Mucosa of stomach (tissue), 1 donor: Measurements from ENCODE around the gene ORM2.

Experiments used
- H3K27me3 ChIP-seq: one replicate; pipeline ENCODE4 v1.7.0; 2013; ENCODE audit warnings: mild to moderate bottlenecking, low read length; ENCODE audit not compliant: control insufficient read depth, insufficient read depth
- H3K36me3 ChIP-seq: one replicate; pipeline ENCODE4 v1.7.0; 2013; ENCODE audit warnings: low read length; ENCODE audit not compliant: control insufficient read depth, insufficient read depth
- H3K4me1 ChIP-seq: one replicate; pipeline ENCODE4 v1.7.0; 2013; ENCODE audit warnings: mild to moderate bottlenecking, low read length; ENCODE audit not compliant: control insufficient read depth, insufficient read depth
- H3K4me3 ChIP-seq: one replicate; pipeline ENCODE4 v1.7.0; 2013; ENCODE audit warnings: low read length
- H3K9ac ChIP-seq: one replicate; pipeline ENCODE4 v1.7.0; 2013; ENCODE audit warnings: mild to moderate bottlenecking, low read length, moderate library complexity
- H3K9me3 ChIP-seq: one replicate; pipeline ENCODE4 v1.7.0; 2013; ENCODE audit warnings: mild to moderate bottlenecking, low read length, moderate library complexity; ENCODE audit not compliant: control insufficient read depth
- donor health status: Pancreatic carcinoma.

ORM2 gene

DNA sequence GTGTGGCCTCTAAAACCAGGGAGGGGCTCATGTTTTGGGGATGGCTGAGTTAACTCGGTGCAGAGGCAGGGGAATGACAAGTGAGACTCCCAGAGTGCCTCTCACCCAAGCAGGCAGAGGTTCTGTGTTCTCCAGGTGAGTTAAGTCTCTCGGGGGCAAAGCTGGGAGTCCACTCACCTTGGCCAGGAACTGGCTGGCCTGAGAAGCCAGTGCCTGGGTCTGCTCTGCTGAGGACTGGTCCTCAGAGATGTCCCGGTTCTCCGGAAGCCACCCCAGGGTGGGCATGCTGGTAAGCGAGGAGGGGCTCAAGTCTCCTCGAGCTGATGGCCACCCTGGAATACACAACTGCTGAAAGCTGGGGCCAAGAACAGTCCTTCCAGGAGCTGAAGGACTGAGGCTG is 37.7 kb downstream of the ORM2 start:
- H3K9ac ChIP-seq: no peak overlapping the region
- peaks cover 5% of the 10 kb centered on the region for H3K36me3 ChIP-seq
- no peaks in the 10 kb centered on the region for H3K4me1 ChIP-seq

DNA sequence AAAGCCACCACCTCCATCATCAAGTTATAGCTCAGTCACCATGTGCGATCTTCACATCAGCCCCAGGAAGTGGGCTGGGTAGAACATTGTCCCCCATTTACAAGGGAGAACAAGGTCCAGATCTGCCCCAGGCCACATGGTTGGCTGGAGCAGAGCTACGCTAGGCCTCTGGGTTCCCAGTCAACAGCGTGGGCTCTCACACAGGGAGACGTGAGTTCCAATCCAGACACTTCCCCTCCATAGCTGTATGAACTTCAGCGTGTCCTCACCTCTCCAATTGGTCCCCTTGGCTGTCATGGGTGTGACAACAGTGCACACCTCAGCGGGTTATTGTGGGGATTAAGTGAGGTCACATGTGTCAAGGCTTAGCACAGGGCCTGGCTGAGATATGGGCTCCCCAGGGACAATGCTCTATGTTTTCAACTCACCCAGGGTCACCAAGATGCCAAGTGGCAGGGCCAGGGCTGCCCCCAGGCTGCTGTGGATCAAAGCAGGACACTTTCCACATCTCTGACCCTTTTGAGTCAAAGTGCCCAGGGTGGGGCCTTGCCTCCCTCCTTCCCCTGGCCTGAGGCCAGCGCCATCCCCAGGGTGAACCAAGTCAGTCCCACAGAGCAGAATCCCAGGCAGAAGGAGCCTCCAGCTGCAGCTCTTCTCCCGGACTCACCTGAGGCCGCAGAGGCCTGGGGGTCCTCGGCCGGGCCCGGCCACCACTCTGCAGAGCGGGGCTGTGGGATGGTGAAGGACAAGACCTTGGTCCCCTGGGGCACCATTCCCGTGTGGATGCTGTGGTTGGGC is 38.3 kb downstream of the ORM2 start:
- H3K4me1 ChIP-seq: no peaks in the 10 kb centered on the region
- no peaks in the 10 kb centered on the region for H3K9me3 ChIP-seq
- no peak overlapping the region for H3K9ac ChIP-seq
- no peak overlapping the region for H3K4me3 ChIP-seq
- H3K36me3 ChIP-seq: peaks cover 5% of the 10 kb centered on the region
- no peaks in the 10 kb centered on the region for H3K27me3 ChIP-seq

More for the DNA sequence above, 37.7 kb downstream of the ORM2 start:
- H3K27me3 ChIP-seq: no peaks in the 10 kb centered on the region
- H3K9me3 ChIP-seq: no peaks in the 10 kb centered on the region
- no peak overlapping the region for H3K4me3 ChIP-seq

DNA sequence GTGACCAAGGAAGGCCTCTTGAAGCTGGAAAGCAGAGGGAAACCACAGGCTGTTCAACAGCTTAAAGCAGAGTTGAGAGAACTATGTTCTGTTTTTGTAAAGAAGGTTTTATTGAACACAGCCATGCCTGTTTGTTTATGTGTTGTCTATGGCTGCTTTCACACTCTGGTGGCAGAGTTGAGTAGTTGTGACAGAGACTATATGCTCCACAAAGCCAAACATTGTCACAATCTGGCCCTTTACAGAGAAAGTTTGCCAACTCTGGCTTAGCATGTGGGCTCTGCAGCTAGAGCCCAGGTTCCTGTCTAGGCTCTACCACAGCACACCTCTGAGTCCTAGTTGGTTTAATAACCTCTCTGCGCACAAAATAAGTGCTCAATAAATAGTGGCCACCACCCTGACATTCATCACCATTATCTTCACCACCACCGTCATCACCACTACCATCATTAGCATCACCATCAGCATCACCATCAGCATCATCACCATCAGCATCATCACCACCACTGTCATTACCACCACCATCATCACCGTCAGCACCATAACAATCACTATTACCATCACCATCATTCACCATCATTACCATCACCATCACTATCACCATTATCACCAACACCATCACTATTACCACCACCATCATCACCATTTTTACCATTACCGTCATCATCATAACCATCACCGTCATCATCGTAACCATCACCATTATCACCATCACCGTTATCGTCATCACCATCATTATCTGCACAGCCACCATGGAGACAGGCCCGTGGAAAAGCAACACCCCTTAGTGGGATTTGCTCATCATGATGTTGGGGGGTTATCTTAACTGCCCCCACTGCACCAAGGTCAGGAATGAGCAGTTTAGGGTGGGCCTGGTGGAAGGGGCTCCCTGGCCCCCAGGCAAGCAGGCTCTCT is 39.8 kb downstream of the ORM2 start:
- H3K4me1 ChIP-seq: no peaks in the 10 kb centered on the region
- no peak overlapping the region for H3K9ac ChIP-seq
- H3K36me3 ChIP-seq: peaks cover 5% of the 10 kb centered on the region
- H3K27me3 ChIP-seq: no peaks in the 10 kb centered on the region
- H3K4me3 ChIP-seq: no peak overlapping the region
- H3K9me3 ChIP-seq: no peaks in the 10 kb centered on the region

DNA sequence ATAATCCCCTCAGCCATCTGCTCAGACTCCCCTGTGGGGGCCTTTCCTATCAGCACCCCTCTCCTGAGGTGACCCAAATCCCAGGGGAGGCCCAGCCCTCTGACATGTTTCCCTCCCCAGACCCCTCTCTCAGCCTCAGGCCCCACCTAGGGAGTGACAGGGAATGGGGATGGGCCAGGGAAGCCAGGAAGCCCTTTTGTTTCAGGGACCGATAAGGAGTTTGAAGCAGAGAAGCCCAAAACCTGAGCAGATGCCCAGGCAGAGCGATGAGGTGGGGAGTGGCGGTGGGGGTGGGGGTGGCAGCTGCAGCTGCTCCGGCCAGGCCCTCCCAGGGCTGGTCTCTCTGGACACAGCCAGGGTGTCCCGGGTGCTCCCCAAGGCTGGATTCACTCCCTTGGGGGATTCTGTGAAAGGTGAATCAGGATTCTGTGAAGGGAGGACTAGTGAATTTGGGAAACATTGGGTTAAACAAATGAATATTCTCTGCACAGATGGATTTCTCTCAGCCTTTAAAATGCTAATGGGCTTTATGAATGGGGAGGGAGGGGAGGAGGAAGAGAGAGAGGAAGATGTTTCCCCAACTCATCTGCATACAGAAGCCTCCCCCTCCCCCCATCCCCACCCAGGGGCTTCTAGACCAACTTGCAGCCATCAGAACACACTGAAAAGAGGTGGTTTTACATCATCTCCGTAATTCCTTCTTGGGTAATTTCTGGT is 40.7 kb downstream of the ORM2 start:
- Histone ChIP-seq H3K9me3 (no peaks in the 10 kb centered on the region), H3K4me1 (no peaks in the 10 kb centered on the region), H3K9ac (no peak overlapping the region), H3K36me3 (peaks cover 5% of the 10 kb centered on the region), H3K27me3 (no peaks in the 10 kb centered on the region), H3K4me3 (no peak overlapping the region)

DNA sequence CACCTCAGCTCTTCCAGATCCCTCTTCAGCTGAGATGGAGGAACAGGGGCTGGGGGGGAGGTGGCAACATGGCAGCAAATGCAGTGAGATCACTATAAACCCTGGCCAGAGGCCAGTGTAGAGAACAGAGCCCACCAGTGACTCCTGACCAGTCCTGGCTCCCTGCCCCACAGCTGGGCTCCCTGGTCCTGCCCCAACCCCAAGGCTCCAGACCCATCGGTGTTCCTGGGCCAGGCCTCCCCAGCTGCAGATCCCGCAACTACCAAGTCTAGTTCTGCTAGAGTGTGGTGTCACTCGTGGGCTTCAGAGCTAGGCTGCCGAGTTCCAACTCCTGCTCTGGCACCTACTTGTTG is 41.3 kb downstream of the ORM2 start:
- Histone ChIP-seq H3K36me3 (peaks cover 5% of the 10 kb centered on the region), H3K9me3 (no peaks in the 10 kb centered on the region), H3K4me1 (no peaks in the 10 kb centered on the region), H3K27me3 (no peaks in the 10 kb centered on the region), H3K4me3 (no peak overlapping the region), H3K9ac (no peak overlapping the region)

DNA sequence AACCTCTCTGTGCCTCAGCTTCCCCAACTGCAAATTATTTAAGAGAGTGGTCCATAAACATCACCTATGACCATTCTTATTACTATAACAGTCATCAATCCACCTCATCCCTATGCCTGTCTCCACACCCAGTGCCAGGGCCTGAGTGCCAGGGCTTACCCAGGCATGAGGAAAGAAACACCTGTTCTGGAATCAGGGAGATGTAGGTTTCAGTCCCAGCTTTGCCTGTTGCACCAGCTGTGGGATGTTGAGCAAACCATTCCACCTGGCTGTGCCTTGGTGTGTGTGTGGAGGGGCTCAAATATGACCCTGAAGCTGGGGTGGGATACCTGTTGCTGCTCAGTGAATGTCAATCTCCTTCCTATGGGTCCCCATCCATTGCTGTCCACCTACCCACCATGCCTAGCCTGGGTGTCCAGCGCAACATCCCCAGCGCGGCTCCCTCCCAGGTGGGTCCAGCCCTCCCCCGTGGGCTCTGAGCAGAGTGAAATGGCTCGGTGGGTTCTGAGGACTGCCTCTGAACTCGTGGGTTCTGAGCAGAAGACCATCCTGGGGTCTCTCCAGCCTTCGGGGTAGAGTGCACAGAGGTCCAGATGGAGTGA is 41.8 kb downstream of the ORM2 start:
- Histone ChIP-seq H3K4me3 (no peak overlapping the region), H3K9me3 (no peaks in the 10 kb centered on the region), H3K36me3 (peaks cover 5% of the 10 kb centered on the region), H3K9ac (no peak overlapping the region), H3K4me1 (no peaks in the 10 kb centered on the region), H3K27me3 (no peaks in the 10 kb centered on the region)

DNA sequence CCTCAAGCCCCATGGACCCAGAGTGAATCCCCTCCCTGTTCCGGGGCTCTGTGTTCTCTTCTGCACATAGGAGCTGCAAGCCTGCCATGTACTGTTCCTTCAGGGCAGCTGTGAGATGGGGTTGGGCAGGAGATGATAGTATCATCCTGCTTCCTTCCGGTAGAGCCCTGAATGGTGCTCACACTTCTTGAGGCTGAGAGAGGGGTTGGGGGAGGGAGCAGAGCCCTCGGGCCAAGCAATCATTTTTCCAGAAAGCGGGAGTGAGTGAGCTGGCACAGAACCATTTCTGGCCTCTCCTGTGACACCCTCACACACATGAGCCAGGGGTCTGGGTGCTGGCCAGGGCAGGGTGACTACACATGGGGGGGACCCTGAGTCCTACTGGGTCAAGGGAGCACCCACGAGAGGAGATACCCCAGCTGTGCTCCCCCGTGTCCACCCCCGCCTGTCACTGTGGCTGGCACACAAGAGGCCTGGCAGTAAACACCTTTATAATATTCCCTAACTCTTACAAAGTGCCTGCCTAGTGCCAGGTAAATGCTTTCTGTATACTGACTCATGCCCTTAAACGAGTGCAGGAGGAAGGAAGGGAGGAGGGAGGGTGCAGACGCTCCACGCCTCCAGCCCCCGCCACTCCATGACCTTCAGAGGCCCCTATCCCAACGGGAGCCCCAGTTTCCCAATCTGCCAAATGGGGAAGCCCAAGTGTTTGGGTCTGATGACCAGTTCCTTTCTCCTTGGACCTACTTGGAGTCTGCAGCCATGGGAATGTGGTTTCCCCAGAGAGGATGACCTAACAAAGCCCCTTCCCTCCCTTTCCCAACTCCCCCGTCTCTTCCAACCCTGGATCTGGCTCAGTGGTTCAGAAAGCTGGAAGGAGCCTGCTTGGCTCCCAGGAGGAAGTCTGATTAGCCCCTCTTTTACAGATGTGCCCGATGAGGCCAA is 42.6 kb downstream of the ORM2 start:
- Histone ChIP-seq H3K4me3 (no peak overlapping the region), H3K36me3 (peaks cover 12% of the 10 kb centered on the region), H3K9ac (no peak overlapping the region), H3K27me3 (no peaks in the 10 kb centered on the region), H3K9me3 (no peaks in the 10 kb centered on the region), H3K4me1 (no peaks in the 10 kb centered on the region)

DNA sequence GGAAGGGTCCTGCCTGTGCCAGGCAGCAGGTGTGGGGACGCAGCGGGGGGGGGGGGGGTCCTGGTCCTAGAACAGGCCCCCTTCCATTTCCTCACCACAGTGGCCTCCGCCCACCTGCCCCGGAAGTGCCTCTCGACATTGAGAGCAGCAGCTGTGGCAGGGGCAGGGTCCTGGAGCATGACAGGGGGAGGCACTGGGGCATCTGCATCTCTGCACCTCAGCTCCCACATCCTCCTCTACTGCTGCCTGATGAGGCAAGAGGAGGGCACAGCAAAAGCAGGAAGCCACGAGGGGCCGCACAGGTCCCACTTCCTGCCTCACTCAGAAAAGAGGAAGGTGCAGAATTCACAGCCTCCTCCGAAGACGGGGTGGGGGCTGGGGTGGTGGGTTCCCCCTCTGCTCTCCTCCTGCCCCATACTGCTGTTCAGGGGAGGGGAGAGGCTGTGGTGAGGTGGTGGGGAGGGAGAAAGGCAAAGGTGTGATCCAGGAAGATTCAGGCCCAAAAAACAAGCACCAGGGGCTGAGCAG is 43.3 kb downstream of the ORM2 start:
- H3K4me3 ChIP-seq: no peak overlapping the region
- no peaks in the 10 kb centered on the region for H3K27me3 ChIP-seq
- no peaks in the 10 kb centered on the region for H3K4me1 ChIP-seq
- H3K9me3 ChIP-seq: no peaks in the 10 kb centered on the region
- no peak overlapping the region for H3K9ac ChIP-seq
- peaks cover 12% of the 10 kb centered on the region for H3K36me3 ChIP-seq

DNA sequence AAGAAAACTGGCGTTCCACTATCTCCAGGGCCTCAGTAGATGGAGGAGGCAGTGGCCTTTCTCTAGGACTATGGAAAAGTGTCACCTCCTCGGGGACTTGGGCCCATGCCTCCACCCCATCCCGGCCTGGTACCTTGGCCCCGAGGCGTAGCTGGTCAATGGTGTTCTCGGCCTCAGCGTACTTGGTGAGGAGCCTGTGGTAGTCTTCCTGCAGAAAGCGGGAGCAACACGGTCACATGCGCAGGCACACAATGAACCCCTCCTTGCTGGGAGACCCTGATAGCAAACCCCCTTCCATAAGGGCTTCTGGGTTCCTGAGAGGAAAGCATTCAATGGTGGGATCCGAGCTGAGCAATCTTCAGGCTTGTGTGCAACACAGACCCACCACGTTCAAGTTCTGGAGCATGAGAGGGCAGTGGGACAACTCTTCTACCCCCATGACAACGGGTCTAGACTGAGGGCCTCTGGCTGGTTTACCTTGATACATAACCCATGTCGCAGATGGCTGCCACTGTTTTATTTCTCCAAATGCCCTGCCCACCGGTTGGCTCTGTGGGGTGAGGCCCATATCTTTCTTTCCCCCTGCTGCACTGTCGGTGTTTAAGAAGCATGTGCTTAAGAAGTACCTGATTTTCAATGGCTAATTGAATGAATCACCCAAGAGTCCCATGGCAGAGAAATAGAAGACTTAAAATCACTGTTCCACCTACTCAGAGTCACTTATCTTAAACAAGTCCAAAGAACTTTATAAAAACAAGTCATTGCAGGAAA is 44.5 kb downstream of the ORM2 start:
- peaks cover 11% of the 10 kb centered on the region for H3K36me3 ChIP-seq
- no peaks in the 10 kb centered on the region for H3K4me1 ChIP-seq
- H3K9me3 ChIP-seq: no peaks in the 10 kb centered on the region
- H3K27me3 ChIP-seq: no peaks in the 10 kb centered on the region
- H3K9ac ChIP-seq: no peak overlapping the region
- no peak overlapping the region for H3K4me3 ChIP-seq

DNA sequence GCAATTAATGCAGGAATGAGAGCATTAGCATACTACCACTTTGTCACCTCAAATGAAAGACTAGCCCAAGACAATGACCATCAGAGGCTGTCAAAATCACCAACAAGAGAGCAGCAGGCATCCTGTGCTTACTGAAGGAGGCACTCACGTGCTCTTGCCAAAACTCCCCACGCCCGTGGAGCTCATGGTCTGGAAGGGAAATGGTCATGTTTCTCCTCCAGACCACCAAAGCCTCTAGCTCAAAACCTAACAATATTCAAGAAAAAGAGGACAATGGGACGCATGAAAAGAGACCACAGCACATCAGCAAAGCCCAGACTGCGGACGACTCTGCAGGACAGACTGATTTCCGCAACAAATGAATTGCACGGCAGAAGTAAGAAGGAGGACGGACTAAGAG is 45.3 kb downstream of the ORM2 start:
- no peaks in the 10 kb centered on the region for H3K27me3 ChIP-seq
- H3K4me1 ChIP-seq: no peaks in the 10 kb centered on the region
- no peak overlapping the region for H3K9ac ChIP-seq
- no peak overlapping the region for H3K4me3 ChIP-seq
- no peaks in the 10 kb centered on the region for H3K9me3 ChIP-seq
- H3K36me3 ChIP-seq: peaks cover 12% of the 10 kb centered on the region
